Measurements from ENCODE around the gene LDLRAD3.

Gene LDLRAD3

GRCh38 chr11:36073411-36074203 lies 129.7 kb downstream of the LDLRAD3 start:
- no peak for TF ChIP-seq CTCF (IDR thresholded peaks at IDR 0.05; ENCODE audit: borderline replicate concordance, control extremely low read depth, extremely low read depth, insufficient read depth, missing control alignments)
- no peak for DNase-seq (ENCODE audit: low spot score)
- in situ Hi-C loops (cut with MboI; ENCODE audit: low sequenced_read_pairs, unreplicated experiment), result no loop called here

- no peak for TF ChIP-seq CTCF (IDR thresholded peaks at IDR 0.05; ENCODE audit: borderline replicate concordance, control extremely low read depth, extremely low read depth, insufficient read depth, missing control alignments)
- no peak for DNase-seq (ENCODE audit: low spot score)
- in situ Hi-C loops (cut with MboI; ENCODE audit: low sequenced_read_pairs, unreplicated experiment), result no loop called here
Observed at GRCh38 chr11:36074941-36075431, 131.1 kb downstream of the LDLRAD3 start.

- no peak for TF ChIP-seq CTCF (IDR thresholded peaks at IDR 0.05; ENCODE audit: borderline replicate concordance, control extremely low read depth, extremely low read depth, insufficient read depth, missing control alignments)
- DNase-seq (ENCODE audit: low spot score), result no peak
- in situ Hi-C loops (cut with MboI; ENCODE audit: low sequenced_read_pairs, unreplicated experiment), result no loop called here
Observed at GRCh38 chr11:36077368-36077767, 133.5 kb downstream of the LDLRAD3 start.

GRCh38 chr11:36077886-36078685 lies 134.2 kb downstream of the LDLRAD3 start:
- in situ Hi-C loops (cut with MboI; ENCODE audit: low sequenced_read_pairs, unreplicated experiment), result no loop called here
- no peak for DNase-seq (ENCODE audit: low spot score)
- no peak for TF ChIP-seq CTCF (IDR thresholded peaks at IDR 0.05; ENCODE audit: borderline replicate concordance, control extremely low read depth, extremely low read depth, insufficient read depth, missing control alignments)

- in situ Hi-C loops (cut with MboI; ENCODE audit: low sequenced_read_pairs, unreplicated experiment), result no loop called here
- no peak for TF ChIP-seq CTCF (IDR thresholded peaks at IDR 0.05; ENCODE audit: borderline replicate concordance, control extremely low read depth, extremely low read depth, insufficient read depth, missing control alignments)
- no peak for DNase-seq (ENCODE audit: low spot score)
Observed at GRCh38 chr11:36078686-36079055, 134.8 kb downstream of the LDLRAD3 start.

- TF ChIP-seq CTCF (IDR thresholded peaks at IDR 0.05; ENCODE audit: borderline replicate concordance, control extremely low read depth, extremely low read depth, insufficient read depth, missing control alignments), result no peak
- no peak for DNase-seq (ENCODE audit: low spot score)
- in situ Hi-C loops (cut with MboI; ENCODE audit: low sequenced_read_pairs, unreplicated experiment), result no loop called here
Observed at GRCh38 chr11:36079878-36080675, 136.2 kb downstream of the LDLRAD3 start.

Measured in GM13976 (cell line).